ENCODE data around the gene DSCAML1.

The DSCAML1 gene

GRCh38 chr11:117828611-117829368, 31.8 kb upstream of the DSCAML1 start:
- CTCF ChIA-PET, result no interaction called here
- no peak for DNase-seq (ENCODE audit: extremely low spot score)
- POLR2A ChIA-PET, result interaction anchor here (1.2 kb wide), 1 partner anchor 120 kb away, joined by 4 read pairs; no protein-coding TSS in a partner anchor
- TF ChIP-seq CTBP1 (IDR thresholded peaks at IDR 0.05; ENCODE audit: borderline replicate concordance) (no peak), BHLHE40 (IDR thresholded peaks at IDR 0.05; ENCODE audit: borderline replicate concordance) (no peak), PKNOX1 (IDR thresholded peaks at IDR 0.05) (no peak), ELF4 (IDR thresholded peaks at IDR 0.05) (no peak), LEF1 (IDR thresholded peaks at IDR 0.05; ENCODE audit: borderline replicate concordance) (no peak), ZNF384 (IDR thresholded peaks at IDR 0.05) (no peak), L3MBTL2 (conservative IDR thresholded peaks at IDR 0.05) (no peak), SUZ12 (IDR thresholded peaks at IDR 0.05) (no peak)

GRCh38 chr11:117827521-117828511, 30.8 kb upstream of the DSCAML1 start:
- TF ChIP-seq HDGF (IDR thresholded peaks at IDR 0.05; ENCODE audit: borderline replicate concordance), result no peak
- no peak for TF ChIP-seq PKNOX1 (IDR thresholded peaks at IDR 0.05)
- TF ChIP-seq ARNT (IDR thresholded peaks at IDR 0.05), result no peak
- no peak for TF ChIP-seq FOXK2 (IDR thresholded peaks at IDR 0.05)
- TF ChIP-seq L3MBTL2 (conservative IDR thresholded peaks at IDR 0.05), result no peak
- TF ChIP-seq LEF1 (IDR thresholded peaks at IDR 0.05; ENCODE audit: borderline replicate concordance), result no peak
- TF ChIP-seq ZNF384 (IDR thresholded peaks at IDR 0.05), result no peak
- TF ChIP-seq CTBP1 (IDR thresholded peaks at IDR 0.05; ENCODE audit: borderline replicate concordance), result no peak
- no peak for TF ChIP-seq SP1 (IDR thresholded peaks at IDR 0.05)
- no peak for TF ChIP-seq NFRKB (IDR thresholded peaks at IDR 0.05)
- no peak for TF ChIP-seq FOXM1 (IDR thresholded peaks at IDR 0.05; ENCODE audit: borderline replicate concordance)
- no peak for TF ChIP-seq BHLHE40 (IDR thresholded peaks at IDR 0.05; ENCODE audit: borderline replicate concordance)
- ChIA-PET CTCF (no interaction called here), POLR2A (interaction anchor here (0.8 to 1.2 kb wide), 2 partner anchors 10 to 121 kb away, joined by 3 to 4 read pairs; no protein-coding TSS in a partner anchor)
- no peak for DNase-seq (ENCODE audit: extremely low spot score)

- DNase-seq (ENCODE audit: extremely low spot score), result no peak
- CTCF ChIA-PET, result no interaction called here
- POLR2A ChIA-PET, result no interaction called here
- TF ChIP-seq ELF4 (IDR thresholded peaks at IDR 0.05) (no peak), L3MBTL2 (conservative IDR thresholded peaks at IDR 0.05) (no peak)
These were observed 29.8 kb upstream of the DSCAML1 start for GRCh38 chr11:117826832-117827231.

GRCh38 chr11:117826190-117826570, 29.2 kb upstream of the DSCAML1 start:
- TF ChIP-seq SUZ12 (IDR thresholded peaks at IDR 0.05) (no peak), LEF1 (IDR thresholded peaks at IDR 0.05; ENCODE audit: borderline replicate concordance) (no peak), ELF4 (IDR thresholded peaks at IDR 0.05) (no peak), SP1 (IDR thresholded peaks at IDR 0.05) (no peak), PKNOX1 (IDR thresholded peaks at IDR 0.05) (no peak), FOXK2 (IDR thresholded peaks at IDR 0.05) (no peak), FOXA1 (IDR thresholded peaks at IDR 0.05) (no peak), HDGF (IDR thresholded peaks at IDR 0.05; ENCODE audit: borderline replicate concordance) (no peak), L3MBTL2 (conservative IDR thresholded peaks at IDR 0.05) (no peak), ARNT (IDR thresholded peaks at IDR 0.05) (no peak), BHLHE40 (IDR thresholded peaks at IDR 0.05; ENCODE audit: borderline replicate concordance) (no peak), NFRKB (IDR thresholded peaks at IDR 0.05) (no peak), FOXM1 (IDR thresholded peaks at IDR 0.05; ENCODE audit: borderline replicate concordance) (no peak)
- ChIA-PET CTCF (no interaction called here), POLR2A (no interaction called here)
- DNase-seq (ENCODE audit: extremely low spot score), result no peak

GRCh38 chr11:117825538-117826189, 28.6 kb upstream of the DSCAML1 start:
- POLR2A ChIA-PET, result no interaction called here
- CTCF ChIA-PET, result no interaction called here
- no peak for DNase-seq (ENCODE audit: extremely low spot score)
- TF ChIP-seq LEF1 (IDR thresholded peaks at IDR 0.05; ENCODE audit: borderline replicate concordance) (no peak), L3MBTL2 (conservative IDR thresholded peaks at IDR 0.05) (no peak), ELF4 (IDR thresholded peaks at IDR 0.05) (no peak), TARDBP (IDR thresholded peaks at IDR 0.05) (no peak), CTBP1 (IDR thresholded peaks at IDR 0.05; ENCODE audit: borderline replicate concordance) (no peak), FOXK2 (IDR thresholded peaks at IDR 0.05) (no peak), SP1 (IDR thresholded peaks at IDR 0.05) (no peak), PKNOX1 (IDR thresholded peaks at IDR 0.05) (no peak), ARNT (IDR thresholded peaks at IDR 0.05) (no peak), SUZ12 (IDR thresholded peaks at IDR 0.05) (no peak), FOXA1 (IDR thresholded peaks at IDR 0.05) (no peak), FOXM1 (IDR thresholded peaks at IDR 0.05; ENCODE audit: borderline replicate concordance) (no peak), HDGF (IDR thresholded peaks at IDR 0.05; ENCODE audit: borderline replicate concordance) (no peak), BHLHE40 (IDR thresholded peaks at IDR 0.05; ENCODE audit: borderline replicate concordance) (no peak), ZNF384 (IDR thresholded peaks at IDR 0.05) (no peak), NFRKB (IDR thresholded peaks at IDR 0.05) (no peak)
